Neuronal stem cell (in vitro differentiated cells): ENCODE results near the gene CARMIL1.

ENCODE experiments used
- DNase-seq: peaks from one replicate; pipeline ENCODE4 v3.0.0-alpha.2; 2013; ENCODE audit warnings: low spot score
- H2AFZ ChIP-seq: one replicate; pipeline ENCODE4 v1.6.1; 2013; ENCODE audit warnings: mild to moderate bottlenecking, low read length, inconsistent platforms
- H2AK5ac ChIP-seq: 2 replicates; pipeline ENCODE4 v1.6.1; 2013; ENCODE audit warnings: low read depth, mild to moderate bottlenecking, inconsistent platforms, low read length, moderate library complexity, mixed read lengths
- H2BK120ac ChIP-seq: 2 replicates; pipeline ENCODE4 v1.6.1; 2013; ENCODE audit warnings: low read depth, mild to moderate bottlenecking, inconsistent platforms, low read length, moderate library complexity, mixed read lengths
- H2BK12ac ChIP-seq: one replicate; pipeline ENCODE4 v1.6.1; 2013; ENCODE audit warnings: low read length, inconsistent platforms
- H2BK15ac ChIP-seq: 2 replicates; pipeline ENCODE4 v1.6.1; 2013; ENCODE audit warnings: mild to moderate bottlenecking, low read length, inconsistent platforms, mixed read lengths
- H2BK5ac ChIP-seq: one replicate; pipeline ENCODE4 v1.6.1; 2013; ENCODE audit warnings: inconsistent platforms, mild to moderate bottlenecking, low read length, moderate library complexity
- H3K14ac ChIP-seq: one replicate; pipeline ENCODE4 v1.6.1; 2013; ENCODE audit warnings: low read length, inconsistent platforms
- H3K18ac ChIP-seq: 2 replicates; pipeline ENCODE4 v1.6.1; 2013; ENCODE audit warnings: low read length, inconsistent platforms
- H3K23ac ChIP-seq: 2 replicates; pipeline ENCODE4 v1.6.1; 2013; ENCODE audit warnings: low read depth, mild to moderate bottlenecking, mixed read lengths, low read length, inconsistent platforms; ENCODE audit not compliant: poor library complexity
- H3K27ac ChIP-seq: replicated peaks from 3 replicates; pipeline ENCODE4 v1.5.1; 2013; ENCODE audit warnings: low read length, inconsistent platforms
- H3K27me3 ChIP-seq, 3 experiments: 2 replicates each; pipeline ENCODE4 v1.6.1; 2013; ENCODE audit warnings: low read length in 3 of 3, mild to moderate bottlenecking in 2 of 3, inconsistent platforms in 1 of 3, low read depth in 1 of 3, mixed read lengths in 1 of 3, moderate library complexity in 1 of 3; ENCODE audit not compliant: control insufficient read depth in 3 of 3, insufficient read depth in 3 of 3
- H3K36me3 ChIP-seq, 2 donors: replicated peaks in 1 of 2; 2 replicates each; pipeline ENCODE4 v1.6.1; 2013; ENCODE audit warnings: low read length in 2 of 2; ENCODE audit not compliant: control insufficient read depth in 2 of 2, insufficient read depth in 2 of 2
- H3K4ac ChIP-seq: 2 replicates; pipeline ENCODE4 v1.6.1; 2013; ENCODE audit warnings: inconsistent platforms, mild to moderate bottlenecking, low read length, moderate library complexity
- H3K4me1 ChIP-seq, 2 donors: 1 replicate in 1 of 2; 2 replicates in 1 of 2; pipeline ENCODE4 v1.6.1; 2013; ENCODE audit warnings: low read length in 2 of 2, low read depth in 1 of 2; ENCODE audit not compliant: control insufficient read depth in 2 of 2, insufficient read depth in 1 of 2
- H3K4me2 ChIP-seq: one replicate; pipeline ENCODE4 v1.6.1; 2013; ENCODE audit warnings: mild to moderate bottlenecking, low read length, inconsistent platforms; ENCODE audit not compliant: insufficient read depth, poor library complexity, severe bottlenecking
- H3K4me3 ChIP-seq, 2 donors: 2 replicates each; pipeline ENCODE4 v1.5.1; 2013; ENCODE audit warnings: low read length in 2 of 2, mild to moderate bottlenecking in 2 of 2, inconsistent platforms in 1 of 2, moderate library complexity in 1 of 2
- H3K79me1 ChIP-seq: one replicate; pipeline ENCODE4 v1.6.1; 2013; ENCODE audit warnings: low read depth, mild to moderate bottlenecking, inconsistent platforms, low read length, moderate library complexity
- H3K9ac ChIP-seq: one replicate; pipeline ENCODE4 v1.6.1; 2013; ENCODE audit warnings: mild to moderate bottlenecking, low read depth, low read length, inconsistent platforms; ENCODE audit not compliant: poor library complexity
- H3K9me3 ChIP-seq, 2 donors: replicated peaks in 1 of 2; 2 replicates each; pipeline versions ENCODE3 to v1.6.1; 2013; ENCODE audit warnings: low read length in 2 of 2, mild to moderate bottlenecking in 2 of 2, inconsistent platforms in 1 of 2, low read depth in 1 of 2, mixed read lengths in 1 of 2, moderate library complexity in 1 of 2; ENCODE audit not compliant: control insufficient read depth in 2 of 2, insufficient read depth in 1 of 2
- H4K8ac ChIP-seq: one replicate; pipeline ENCODE4 v1.6.1; 2013; ENCODE audit warnings: low read depth, mild to moderate bottlenecking, inconsistent platforms, low read length, moderate library complexity
- H4K91ac ChIP-seq: one replicate; pipeline ENCODE4 v1.6.1; 2013; ENCODE audit warnings: low read length, low read depth, mild to moderate bottlenecking, inconsistent platforms; ENCODE audit not compliant: poor library complexity
- WGBS, 2 donors: extraction: QIAGEN DNeasy Blood & Tissue Kit; methylation state at CpG; one replicate each; pipeline ENCODE4 v1.1.7; 2013; ENCODE audit warnings: missing lambda C conversion rate in 2 of 2, mixed read lengths in 1 of 2; ENCODE audit not compliant: insufficient read length in 2 of 2, insufficient replicate concordance in 1 of 2; ENCODE audit errors: extremely low coverage in 2 of 2; 5-methylcytosine and 5-hydroxymethylcytosine counted together

The CARMIL1 gene

GRCh38 chr6:25346064-25346463, 66.9 kb downstream of the CARMIL1 start:
- Histone ChIP-seq H3K27ac (no peak overlapping the region), H3K36me3 (no peaks in the 10 kb centered on the region), H3K4me2 (no peak overlapping the region), H3K18ac (no peak overlapping the region), H4K91ac (no peak overlapping the region), H3K9me3 (peaks cover 0 to 2% of the 10 kb centered on the region in 2 donors), H2BK5ac (no peak overlapping the region), H3K14ac (no peak overlapping the region), H3K4me1 (peaks cover 2 to 19% of the 10 kb centered on the region in 2 donors), H2BK15ac (no peak overlapping the region), H4K8ac (no peak overlapping the region), H2AK5ac (no peak overlapping the region), H2BK12ac (no peak overlapping the region), H2BK120ac (no peak overlapping the region), H3K9ac (no peak overlapping the region), H3K23ac (no peak overlapping the region), H3K27me3 (no peaks in the 10 kb centered on the region), H3K4ac (no peak overlapping the region), H3K79me1 (no peaks in the 10 kb centered on the region), H3K4me3 (no peak overlapping the region), H2AFZ (no peak overlapping the region)
- no CpG with 5 or more reads among the region's 3 CpGs for WGBS, 2 donors
- no peak for DNase-seq

- Histone ChIP-seq H3K4me3 (no peak overlapping the region), H3K4me2 (no peak overlapping the region), H3K79me1 (no peaks in the 10 kb centered on the region), H3K18ac (no peak overlapping the region), H4K8ac (no peak overlapping the region), H3K4ac (no peak overlapping the region), H3K4me1 (peaks cover 0 to 7% of the 10 kb centered on the region in 2 donors), H3K9ac (no peak overlapping the region), H2BK5ac (no peak overlapping the region), H2AK5ac (no peak overlapping the region), H4K91ac (no peak overlapping the region), H3K27ac (no peak overlapping the region), H2AFZ (no peak overlapping the region), H3K36me3 (no peaks in the 10 kb centered on the region), H3K23ac (no peak overlapping the region), H3K27me3 (peaks cover 0 to 7% (median 0%) of the 10 kb centered on the region in 3 experiments), H2BK15ac (no peak overlapping the region), H3K9me3 (no peaks in the 10 kb centered on the region), H2BK120ac (no peak overlapping the region), H3K14ac (no peak overlapping the region), H2BK12ac (no peak overlapping the region)
- no peak for DNase-seq
Measured at GRCh38 chr6:25350573-25350972, 71.4 kb downstream of the CARMIL1 start.

- no peak overlapping the region for H3K18ac ChIP-seq
Measured at GRCh38 chr6:25351485-25351884, 72.3 kb downstream of the CARMIL1 start.

GRCh38 chr6:25352285-25352684, 73.1 kb downstream of the CARMIL1 start:
- Histone ChIP-seq H2BK5ac (no peak overlapping the region), H4K8ac (no peak overlapping the region), H3K36me3 (no peaks in the 10 kb centered on the region), H2AFZ (no peak overlapping the region), H3K14ac (no peak overlapping the region), H3K18ac (no peak overlapping the region), H3K23ac (no peak overlapping the region), H3K4me1 (peaks cover 0 to 3% of the 10 kb centered on the region in 2 donors), H3K4ac (no peak overlapping the region), H3K79me1 (no peaks in the 10 kb centered on the region), H2BK15ac (no peak overlapping the region), H3K9ac (no peak overlapping the region), H2AK5ac (no peak overlapping the region), H2BK120ac (no peak overlapping the region), H3K4me3 (no peak overlapping the region), H3K27me3 (peaks cover 0 to 7% (median 0%) of the 10 kb centered on the region in 3 experiments), H3K9me3 (no peaks in the 10 kb centered on the region), H4K91ac (no peak overlapping the region), H3K27ac (no peak overlapping the region), H2BK12ac (no peak overlapping the region), H3K4me2 (no peak overlapping the region)
- WGBS, 2 donors = no CpG with 5 or more reads among the region's 2 CpGs
- no peak for DNase-seq

More at GRCh38 chr6:25351485-25351884, 72.3 kb downstream of the CARMIL1 start:
- no peak overlapping the region for H3K23ac ChIP-seq
- H2AFZ ChIP-seq = no peak overlapping the region
- DNase-seq = no peak
- WGBS, 2 donors = no CpG with 5 or more reads among the region's 6 CpGs
- H3K36me3 ChIP-seq = no peaks in the 10 kb centered on the region
- H3K4me1 ChIP-seq = peaks cover 0 to 3% of the 10 kb centered on the region in 2 donors
- H3K79me1 ChIP-seq = no peaks in the 10 kb centered on the region
- no peak overlapping the region for H2AK5ac ChIP-seq
- no peak overlapping the region for H3K4me3 ChIP-seq
- no peak overlapping the region for H2BK15ac ChIP-seq
- no peak overlapping the region for H3K4ac ChIP-seq
- no peak overlapping the region for H3K9ac ChIP-seq
- H3K14ac ChIP-seq = no peak overlapping the region
- no peak overlapping the region for H3K27ac ChIP-seq
- H2BK12ac ChIP-seq = no peak overlapping the region
- peaks cover 0 to 7% (median 0%) of the 10 kb centered on the region in 3 experiments for H3K27me3 ChIP-seq
- no peak overlapping the region for H2BK5ac ChIP-seq
- no peak overlapping the region for H4K91ac ChIP-seq
- no peak overlapping the region for H3K4me2 ChIP-seq
- H2BK120ac ChIP-seq = no peak overlapping the region
- no peaks in the 10 kb centered on the region for H3K9me3 ChIP-seq
- H4K8ac ChIP-seq = no peak overlapping the region
